Measurements from ENCODE around the gene PPP1R13B. TPM values are rescaled to one million over a fixed set of nuclear protein-coding genes. Genes with fewer than 3 reads are reported as not detected.

PPP1R13B gene
- total RNA-seq, 1 experiment from 2014 or later = 19.0 TPM

DNA sequence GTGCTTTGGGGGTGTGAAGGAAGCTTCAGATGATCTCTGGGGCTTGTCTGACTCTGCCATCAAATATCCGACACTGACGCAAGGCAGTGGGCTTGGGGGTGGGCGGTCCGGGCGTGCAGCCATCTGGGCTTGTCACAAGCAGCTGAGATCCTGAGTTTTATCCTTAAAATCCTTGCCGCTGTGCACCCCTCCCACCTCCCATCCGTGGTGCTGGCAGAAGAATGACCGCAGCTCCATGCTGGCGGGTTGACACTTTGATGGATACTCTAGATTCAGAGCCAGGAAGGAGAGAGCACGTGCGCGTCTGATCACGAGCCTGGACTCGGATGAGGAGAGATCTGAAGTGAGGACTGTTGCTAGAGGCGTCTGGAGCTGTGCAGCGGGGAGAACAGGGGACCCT lies 128.8 kb downstream of the PPP1R13B start:
- H3K4me1 ChIP-seq (ENCODE audit: control insufficient read depth, insufficient read depth, low read length) = peaks cover 12% of the 10 kb centered on the region
- H3K9me3 ChIP-seq (ENCODE audit: control insufficient read depth, insufficient read depth, low read depth, low read length) = no peaks in the 10 kb centered on the region
- no peak overlapping the region for H3K4me3 ChIP-seq (ENCODE audit: low read depth in 2 of 2, low read length in 2 of 2)
- TF ChIP-seq, protein P1, sequence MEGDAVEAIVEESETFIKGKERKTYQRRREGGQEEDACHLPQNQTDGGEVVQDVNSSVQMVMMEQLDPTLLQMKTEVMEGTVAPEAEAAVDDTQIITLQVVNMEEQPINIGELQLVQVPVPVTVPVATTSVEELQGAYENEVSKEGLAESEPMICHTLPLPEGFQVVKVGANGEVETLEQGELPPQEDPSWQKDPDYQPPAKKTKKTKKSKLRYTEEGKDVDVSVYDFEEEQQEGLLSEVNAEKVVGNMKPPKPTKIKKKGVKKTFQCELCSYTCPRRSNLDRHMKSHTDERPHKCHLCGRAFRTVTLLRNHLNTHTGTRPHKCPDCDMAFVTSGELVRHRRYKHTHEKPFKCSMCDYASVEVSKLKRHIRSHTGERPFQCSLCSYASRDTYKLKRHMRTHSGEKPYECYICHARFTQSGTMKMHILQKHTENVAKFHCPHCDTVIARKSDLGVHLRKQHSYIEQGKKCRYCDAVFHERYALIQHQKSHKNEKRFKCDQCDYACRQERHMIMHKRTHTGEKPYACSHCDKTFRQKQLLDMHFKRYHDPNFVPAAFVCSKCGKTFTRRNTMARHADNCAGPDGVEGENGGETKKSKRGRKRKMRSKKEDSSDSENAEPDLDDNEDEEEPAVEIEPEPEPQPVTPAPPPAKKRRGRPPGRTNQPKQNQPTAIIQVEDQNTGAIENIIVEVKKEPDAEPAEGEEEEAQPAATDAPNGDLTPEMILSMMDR (IDR thresholded peaks at IDR 0.05) = no peak
- TF ChIP-seq SIN3A (IDR thresholded peaks at IDR 0.05; ENCODE audit: borderline replicate concordance, insufficient read depth, low read depth, low read length) = no peak
- no peak for DNase-seq (ENCODE audit: low read depth, low spot score)
- H3K27me3 ChIP-seq (ENCODE audit: control insufficient read depth, insufficient read depth, low read length) = no peaks in the 10 kb centered on the region
- no peak overlapping the region for H3K27ac ChIP-seq (ENCODE audit: low read length)
- POLR2A ChIA-PET = no interaction called here
- H3K36me3 ChIP-seq (ENCODE audit: control insufficient read depth, insufficient read depth, low read length) = no peaks in the 10 kb centered on the region; the same call in 1 of the 2 replicates
- CTCF ChIA-PET = no interaction called here
- intact Hi-C loops (cut with micrococcal nuclease; ENCODE audit: unreplicated experiment) = no loop called here
- no TSS peak for BruUV-seq (replicated peaks)
- no peak for ATAC-seq
- in situ Hi-C loops (cut with HindIII; ENCODE audit: low pct_unique_long_range_greater_than_20kb, low sequenced_read_pairs) = no loop called here

DNA sequence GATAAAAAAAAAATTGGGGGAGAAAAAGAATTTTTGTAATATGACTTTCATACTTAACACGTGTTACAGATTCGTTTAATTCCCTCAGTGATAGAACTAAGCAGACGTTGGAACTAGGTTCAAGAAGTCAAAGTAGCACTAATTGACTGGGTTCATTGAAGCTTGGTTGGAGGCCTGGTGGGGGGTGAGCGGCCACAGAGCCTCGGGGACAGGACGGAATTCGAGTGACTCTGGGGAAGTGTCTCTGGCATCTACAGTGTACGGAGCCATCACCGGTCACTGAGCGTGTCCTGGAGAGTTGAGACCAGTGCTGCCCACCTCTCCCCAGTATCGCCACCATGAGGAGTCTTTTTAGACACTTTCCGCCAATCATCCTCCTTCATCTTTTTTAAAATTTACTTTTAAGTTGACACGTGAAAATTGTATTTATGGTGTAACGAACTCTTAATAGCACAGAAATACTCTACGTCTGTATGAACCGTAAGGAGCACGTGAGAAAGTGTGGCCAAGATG lies 130.4 kb downstream of the PPP1R13B start:
- H3K27ac ChIP-seq (ENCODE audit: low read length) = peak overlapping the region; percentile 68
- ChIA-PET CTCF (no interaction called here), POLR2A (no interaction called here)
- DNase-seq (ENCODE audit: low read depth, low spot score) = no peak
- H3K4me1 ChIP-seq (ENCODE audit: control insufficient read depth, insufficient read depth, low read length) = peaks cover 12% of the 10 kb centered on the region
- no peaks in the 10 kb centered on the region; the same call in 1 of the 2 replicates for H3K36me3 ChIP-seq (ENCODE audit: control insufficient read depth, insufficient read depth, low read length)
- BruUV-seq (replicated peaks) = no TSS peak
- ATAC-seq = no peak
- in situ Hi-C loops (cut with HindIII; ENCODE audit: low pct_unique_long_range_greater_than_20kb, low sequenced_read_pairs) (no loop called here), intact Hi-C loops (cut with micrococcal nuclease; ENCODE audit: unreplicated experiment) (no loop called here)
- no peaks in the 10 kb centered on the region for H3K9me3 ChIP-seq (ENCODE audit: control insufficient read depth, insufficient read depth, low read depth, low read length)
- peak overlapping the region; percentile 60 to 63 for H3K4me3 ChIP-seq (ENCODE audit: low read depth in 2 of 2, low read length in 2 of 2)
- TF ChIP-seq SIN3A (IDR thresholded peaks at IDR 0.05; ENCODE audit: borderline replicate concordance, insufficient read depth, low read depth, low read length) (no peak), TCF7L2 (IDR thresholded peaks at IDR 0.05; ENCODE audit: low read depth, low read length) (no peak), POLR2AphosphoS5 (IDR thresholded peaks at IDR 0.05; ENCODE audit: low read depth, low read length) (no peak)
- TF ChIP-seq, protein P2, sequence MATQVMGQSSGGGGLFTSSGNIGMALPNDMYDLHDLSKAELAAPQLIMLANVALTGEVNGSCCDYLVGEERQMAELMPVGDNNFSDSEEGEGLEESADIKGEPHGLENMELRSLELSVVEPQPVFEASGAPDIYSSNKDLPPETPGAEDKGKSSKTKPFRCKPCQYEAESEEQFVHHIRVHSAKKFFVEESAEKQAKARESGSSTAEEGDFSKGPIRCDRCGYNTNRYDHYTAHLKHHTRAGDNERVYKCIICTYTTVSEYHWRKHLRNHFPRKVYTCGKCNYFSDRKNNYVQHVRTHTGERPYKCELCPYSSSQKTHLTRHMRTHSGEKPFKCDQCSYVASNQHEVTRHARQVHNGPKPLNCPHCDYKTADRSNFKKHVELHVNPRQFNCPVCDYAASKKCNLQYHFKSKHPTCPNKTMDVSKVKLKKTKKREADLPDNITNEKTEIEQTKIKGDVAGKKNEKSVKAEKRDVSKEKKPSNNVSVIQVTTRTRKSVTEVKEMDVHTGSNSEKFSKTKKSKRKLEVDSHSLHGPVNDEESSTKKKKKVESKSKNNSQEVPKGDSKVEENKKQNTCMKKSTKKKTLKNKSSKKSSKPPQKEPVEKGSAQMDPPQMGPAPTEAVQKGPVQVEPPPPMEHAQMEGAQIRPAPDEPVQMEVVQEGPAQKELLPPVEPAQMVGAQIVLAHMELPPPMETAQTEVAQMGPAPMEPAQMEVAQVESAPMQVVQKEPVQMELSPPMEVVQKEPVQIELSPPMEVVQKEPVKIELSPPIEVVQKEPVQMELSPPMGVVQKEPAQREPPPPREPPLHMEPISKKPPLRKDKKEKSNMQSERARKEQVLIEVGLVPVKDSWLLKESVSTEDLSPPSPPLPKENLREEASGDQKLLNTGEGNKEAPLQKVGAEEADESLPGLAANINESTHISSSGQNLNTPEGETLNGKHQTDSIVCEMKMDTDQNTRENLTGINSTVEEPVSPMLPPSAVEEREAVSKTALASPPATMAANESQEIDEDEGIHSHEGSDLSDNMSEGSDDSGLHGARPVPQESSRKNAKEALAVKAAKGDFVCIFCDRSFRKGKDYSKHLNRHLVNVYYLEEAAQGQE (IDR thresholded peaks at IDR 0.05; ENCODE audit: insufficient read depth in 1 of 2, low read depth in 2 of 2, low read length in 1 of 2) = no peak
- TF ChIP-seq, protein P1 (IDR thresholded peaks at IDR 0.05) = no peak
- H3K27me3 ChIP-seq (ENCODE audit: control insufficient read depth, insufficient read depth, low read length) = no peaks in the 10 kb centered on the region
